ENCODE measurements around the gene EMC6.

DNA sequence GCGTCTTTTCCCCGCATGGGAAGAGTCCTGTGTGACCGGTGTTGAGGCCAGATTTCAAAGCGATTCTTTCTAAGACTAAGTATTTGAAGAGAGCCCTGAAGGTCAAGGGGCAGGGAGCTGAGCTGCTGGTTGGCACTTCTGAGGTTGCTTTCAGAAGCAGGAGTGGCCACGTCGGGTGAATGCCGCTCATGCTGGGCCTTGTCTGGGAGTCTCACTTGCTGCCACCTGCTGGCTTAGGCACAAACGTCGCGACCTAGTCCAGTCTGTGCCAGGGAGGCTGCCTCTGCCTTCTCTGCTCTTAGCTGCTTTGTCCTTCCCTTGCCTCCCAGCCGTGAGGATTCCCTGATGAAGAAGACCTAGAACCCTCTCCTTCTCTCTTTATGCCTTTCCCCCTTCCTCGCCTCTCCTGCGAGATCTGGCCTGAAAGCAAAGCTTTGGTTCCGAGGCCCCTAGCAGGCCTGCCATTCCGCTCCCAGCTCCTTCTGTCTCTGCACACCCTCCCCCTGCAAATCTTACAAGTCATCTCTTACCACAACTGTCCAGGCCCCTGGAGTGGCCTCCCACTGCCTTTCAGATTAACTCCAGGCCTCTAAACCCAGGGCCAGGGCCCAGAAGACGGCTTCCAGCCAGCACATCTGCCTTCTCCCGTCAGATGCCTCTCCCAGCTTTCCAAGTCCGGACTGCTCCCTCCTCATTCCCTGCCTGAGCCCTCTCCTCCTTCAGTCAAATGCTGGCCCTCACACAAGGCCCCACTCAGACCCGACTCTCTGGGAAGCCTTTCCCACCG lies 20.6 kb upstream of the EMC6 start:
- peak in 1 of 2 donors; percentile 52 for TF ChIP-seq POLR2AphosphoS5 (IDR thresholded peaks at IDR 0.05; ENCODE audit: insufficient read depth in 1 of 2, low read depth in 1 of 2)
- TF ChIP-seq, protein P1, sequence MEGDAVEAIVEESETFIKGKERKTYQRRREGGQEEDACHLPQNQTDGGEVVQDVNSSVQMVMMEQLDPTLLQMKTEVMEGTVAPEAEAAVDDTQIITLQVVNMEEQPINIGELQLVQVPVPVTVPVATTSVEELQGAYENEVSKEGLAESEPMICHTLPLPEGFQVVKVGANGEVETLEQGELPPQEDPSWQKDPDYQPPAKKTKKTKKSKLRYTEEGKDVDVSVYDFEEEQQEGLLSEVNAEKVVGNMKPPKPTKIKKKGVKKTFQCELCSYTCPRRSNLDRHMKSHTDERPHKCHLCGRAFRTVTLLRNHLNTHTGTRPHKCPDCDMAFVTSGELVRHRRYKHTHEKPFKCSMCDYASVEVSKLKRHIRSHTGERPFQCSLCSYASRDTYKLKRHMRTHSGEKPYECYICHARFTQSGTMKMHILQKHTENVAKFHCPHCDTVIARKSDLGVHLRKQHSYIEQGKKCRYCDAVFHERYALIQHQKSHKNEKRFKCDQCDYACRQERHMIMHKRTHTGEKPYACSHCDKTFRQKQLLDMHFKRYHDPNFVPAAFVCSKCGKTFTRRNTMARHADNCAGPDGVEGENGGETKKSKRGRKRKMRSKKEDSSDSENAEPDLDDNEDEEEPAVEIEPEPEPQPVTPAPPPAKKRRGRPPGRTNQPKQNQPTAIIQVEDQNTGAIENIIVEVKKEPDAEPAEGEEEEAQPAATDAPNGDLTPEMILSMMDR (IDR thresholded peaks at IDR 0.05), result no peak
- no peak for TF ChIP-seq POLR2A (IDR thresholded peaks at IDR 0.05)

All from vagina (tissue), 2 donors.